Peyer's patch (tissue), 4 donors: ENCODE measurements around the gene USP43. TPM values are rescaled to one million over a fixed set of nuclear protein-coding genes. Genes with fewer than 3 reads are reported as not detected.
"Not testable (repeated sequence)": the region's sequence is repeated elsewhere in the genome, so short reads cannot be mapped to it uniquely, and the experiment has no call there.

Source experiments
- DNase-seq, 3 donors: peaks; one replicate each; pipeline ENCODE4 v3.0.0-alpha.2; 2017 to 2019
- H3K27ac ChIP-seq, 4 donors: fragments of 200-600 bp; sonication (generic); one replicate each; pipeline ENCODE4 v1.5.1; 2016 to 2019
- H3K27me3 ChIP-seq, 2 donors: fragments of 200-600 bp; sonication (generic); one replicate each; pipeline ENCODE4 v1.5.1; 2019
- H3K36me3 ChIP-seq, 3 donors: fragments of 200-600 bp; sonication (generic); one replicate each; pipeline ENCODE4 v1.5.1; 2016 to 2019
- H3K4me1 ChIP-seq, 4 donors: fragments of 200-600 bp; sonication (generic); one replicate each; pipeline ENCODE4 v1.5.1; 2016 to 2019
- H3K4me3 ChIP-seq, 4 donors: fragments of 200-600 bp; sonication (generic); 1 replicate in 3 of 4; 2 replicates in 1 of 4; pipeline ENCODE4 v1.5.1; 2016 to 2019; ENCODE audit warnings: mild to moderate bottlenecking in 1 of 4
- H3K9me3 ChIP-seq, 4 donors: fragments of 200-600 bp; sonication (generic); one replicate each; pipeline ENCODE4 v1.5.1; 2016 to 2019; ENCODE audit warnings: mild to moderate bottlenecking in 1 of 4
- CTCF ChIP-seq, 6 experiments: fragments of 450-650 bp in 4 of 6; fragments of 200-600 bp in 2 of 6; sonication (generic) in 1 of 6; IDR thresholded peaks; one replicate each; pipeline ENCODE4 v1.5.1; 2017 to 2019; ENCODE audit warnings: antibody characterized with exemption in 6 of 6, mild to moderate bottlenecking in 3 of 6, moderate library complexity in 1 of 6
- POLR2A ChIP-seq, 2 donors: fragments of 450-650 bp; IDR thresholded peaks; one replicate each; pipeline ENCODE4 v1.5.1; 2017; ENCODE audit warnings: antibody characterized with exemption in 2 of 2, mild to moderate bottlenecking in 2 of 2, moderate library complexity in 2 of 2
- total RNA-seq, 4 donors: library from RNA; depleted of rRNA; stranded (reverse); fragments of >200 nt; gene quantifications; one replicate each; pipeline ENCODE4 v1.1.0, GENCODE V29; 2016

The USP43 gene
- 10 to 100 TPM in 3 of 4 donors, 1 to 10 TPM in 1; 7.4 to 34.8 (median 21.5) TPM for total RNA-seq

GRCh38 chr17:9644910-9645751, at the start of gene USP43:
USP43 (plus strand) TSS chr17:9645517; CDS start chr17:9645633, 116 bp downstream.
- Histone ChIP-seq H3K36me3 (no peaks in the 10 kb centered on the region), H3K9me3 (no peaks in the 10 kb centered on the region), H3K4me1 (peaks cover 0 to 15% (median 0%) of the 10 kb centered on the region in 4 donors), H3K27ac (peak within 1 kb of the TSS; percentile 36 to 99 (median 94)), H3K27me3 (no peaks in the 10 kb centered on the region), H3K4me3 (peak within 1 kb of the TSS; percentile 44 to 90 (median 60))
- TF ChIP-seq POLR2A (IDR thresholded peaks at IDR 0.05): peak; percentile 68 to 84
- no peak for TF ChIP-seq CTCF (IDR thresholded peaks at IDR 0.05)
- peak in 2 of 3 donors; percentile 68 to 86 for DNase-seq

- not testable (repeated sequence) for H3K27me3 ChIP-seq, H3K9me3 ChIP-seq, H3K36me3 ChIP-seq, H3K4me3 ChIP-seq, H3K27ac ChIP-seq, H3K4me1 ChIP-seq, DNase-seq
These were observed 47.7 kb upstream of the USP43 start for GRCh38 chr17:9597638-9598037.

GRCh38 chr17:9598661-9599060, 46.7 kb upstream of the USP43 start:
- TF ChIP-seq POLR2A (IDR thresholded peaks at IDR 0.05) (no peak), CTCF (IDR thresholded peaks at IDR 0.05) (no peak)
- Histone ChIP-seq H3K9me3 (no peaks in the 10 kb centered on the region), H3K4me1 (no peaks in the 10 kb centered on the region), H3K27ac (no peak overlapping the region), H3K4me3 (no peak overlapping the region), H3K36me3 (no peaks in the 10 kb centered on the region), H3K27me3 (no peaks in the 10 kb centered on the region)
- no peak for DNase-seq

GRCh38 chr17:9604583-9604982, 40.7 kb upstream of the USP43 start:
- not testable (repeated sequence) for DNase-seq, H3K4me3 ChIP-seq, H3K9me3 ChIP-seq, H3K4me1 ChIP-seq, H3K27ac ChIP-seq, H3K27me3 ChIP-seq, H3K36me3 ChIP-seq

GRCh38 chr17:9606453-9606852, 38.9 kb upstream of the USP43 start:
- Histone ChIP-seq H3K27me3 (no peaks in the 10 kb centered on the region), H3K4me1 (no peaks in the 10 kb centered on the region), H3K9me3 (no peaks in the 10 kb centered on the region), H3K4me3 (no peak overlapping the region), H3K36me3 (no peaks in the 10 kb centered on the region), H3K27ac (no peak overlapping the region)
- TF ChIP-seq POLR2A (IDR thresholded peaks at IDR 0.05) (no peak), CTCF (IDR thresholded peaks at IDR 0.05) (no peak)
- DNase-seq: no peak

GRCh38 chr17:9607058-9607457, 38.3 kb upstream of the USP43 start:
- not testable (repeated sequence) for H3K4me1 ChIP-seq, H3K27ac ChIP-seq, H3K4me3 ChIP-seq, H3K36me3 ChIP-seq, DNase-seq, H3K27me3 ChIP-seq, H3K9me3 ChIP-seq

- Histone ChIP-seq H3K27me3 (no peaks in the 10 kb centered on the region), H3K4me3 (no peak overlapping the region), H3K27ac (no peak overlapping the region), H3K36me3 (no peaks in the 10 kb centered on the region), H3K4me1 (no peaks in the 10 kb centered on the region), H3K9me3 (no peaks in the 10 kb centered on the region)
- no peak for DNase-seq
- TF ChIP-seq POLR2A (IDR thresholded peaks at IDR 0.05): no peak
- TF ChIP-seq CTCF (IDR thresholded peaks at IDR 0.05): no peak
These were observed 33.8 kb upstream of the USP43 start for GRCh38 chr17:9611557-9611956.
